ENCODE results near the gene ZSCAN5A. TPM values are rescaled to one million over a fixed set of nuclear protein-coding genes. Genes with fewer than 3 reads are reported as not detected.
A peak's percentile ranks its signal among the peaks of the same experiment; 100 is the strongest.

Gene ZSCAN5A, protein sequence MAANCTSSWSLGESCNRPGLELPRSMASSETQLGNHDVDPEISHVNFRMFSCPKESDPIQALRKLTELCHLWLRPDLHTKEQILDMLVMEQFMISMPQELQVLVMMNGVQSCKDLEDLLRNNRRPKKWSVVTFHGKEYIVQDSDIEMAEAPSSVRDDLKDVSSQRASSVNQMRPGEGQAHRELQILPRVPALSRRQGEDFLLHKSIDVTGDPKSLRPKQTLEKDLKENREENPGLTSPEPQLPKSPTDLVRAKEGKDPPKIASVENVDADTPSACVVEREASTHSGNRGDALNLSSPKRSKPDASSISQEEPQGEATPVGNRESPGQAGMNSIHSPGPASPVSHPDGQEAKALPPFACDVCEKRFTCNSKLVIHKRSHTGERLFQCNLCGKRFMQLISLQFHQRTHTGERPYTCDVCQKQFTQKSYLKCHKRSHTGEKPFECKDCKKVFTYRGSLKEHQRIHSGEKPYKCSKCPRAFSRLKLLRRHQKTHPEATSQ
- 1 to 10 TPM; 4.7 to 7.9 (median 7.1) TPM for total RNA-seq

DNA sequence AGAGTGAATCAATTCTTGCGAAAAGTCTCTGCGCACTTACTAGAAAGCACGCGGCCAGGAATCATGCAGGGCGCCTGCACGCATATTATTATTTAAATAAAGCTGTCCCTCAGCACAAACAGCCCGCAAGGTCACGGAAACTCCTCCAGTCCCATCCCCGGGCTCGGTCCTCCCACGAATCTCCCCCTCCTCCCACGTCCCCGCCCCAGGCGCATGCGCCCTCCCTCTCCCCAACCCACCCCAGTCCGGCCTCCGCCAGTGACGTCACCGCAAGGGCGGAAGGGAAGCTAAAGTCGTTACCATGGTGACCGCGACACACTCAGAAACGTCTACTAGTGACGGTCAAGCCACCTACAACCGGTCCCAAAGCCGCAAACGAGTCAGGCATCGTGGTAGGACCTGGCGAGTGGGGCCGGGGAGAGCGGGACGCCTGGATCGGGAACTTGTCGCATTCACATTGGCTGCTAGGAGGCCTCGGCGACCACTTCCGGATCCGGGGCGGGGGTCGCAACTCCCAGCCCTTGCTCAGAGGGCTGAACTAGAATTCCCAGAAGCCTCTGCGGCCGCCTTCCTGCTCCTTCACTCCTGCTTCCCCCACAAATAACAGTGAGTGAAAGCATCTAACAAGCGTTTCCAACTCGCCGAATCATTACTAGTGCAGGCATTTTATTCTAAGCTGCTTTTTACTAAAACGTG, at the start of gene ZSCAN5A:
Gene ZSCAN5A (minus strand): TSS at position 459 of the 696 bp plus-strand sequence. CDS start 89,793 bp downstream, outside the sequence.
- Histone ChIP-seq H3K9me3 (no peaks in the 10 kb centered on the region), H3K27me3 (no peaks in the 10 kb centered on the region), H3K27ac (peak within 1 kb of the TSS; percentile 97), H3K4me3 (peak within 1 kb of the TSS; percentile 73), H3K4me1 (peaks cover 16% of the 10 kb centered on the region), H3K36me3 (no peaks in the 10 kb centered on the region)
- DNase-seq (ENCODE audit: low spot score in 2 of 2): peak; percentile 98 to 99
- peak in 1 of 2 donors; percentile 51 for TF ChIP-seq POLR2A (IDR thresholded peaks at IDR 0.05)
- no peak for TF ChIP-seq EP300 (IDR thresholded peaks at IDR 0.05)
- peak; percentile 53 to 90 (median 74) for TF ChIP-seq POLR2AphosphoS5 (IDR thresholded peaks at IDR 0.05)
- 0% methylated on average over 27 of the region's 47 CpGs for WGBS

DNA sequence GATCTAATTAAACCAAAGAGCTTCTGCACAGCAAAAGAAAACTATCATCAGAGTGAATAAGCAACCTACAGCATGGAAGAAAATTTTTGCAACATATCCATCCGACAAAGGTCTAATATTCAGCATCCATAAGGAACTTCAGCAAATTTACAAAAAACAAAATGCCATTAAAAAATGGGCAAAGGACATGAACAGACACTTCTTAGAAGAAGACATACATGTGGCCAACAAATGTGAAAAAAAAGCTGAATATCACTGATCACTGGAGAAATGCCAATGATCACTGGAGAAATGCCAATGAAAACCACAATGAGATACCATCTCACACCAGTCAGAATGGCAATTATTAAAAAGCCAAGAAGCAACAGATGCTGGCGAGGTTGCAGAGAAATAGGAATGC, 46.2 kb upstream of the ZSCAN5A start:
- DNase-seq (ENCODE audit: low spot score in 2 of 2): no peak
- no peak overlapping the region for H3K27ac ChIP-seq
- H3K36me3 ChIP-seq: no peaks in the 10 kb centered on the region
- no peak overlapping the region for H3K4me3 ChIP-seq
- no peaks in the 10 kb centered on the region for H3K27me3 ChIP-seq
- no peaks in the 10 kb centered on the region for H3K4me1 ChIP-seq
- H3K9me3 ChIP-seq: peaks cover 23% of the 10 kb centered on the region
- TF ChIP-seq POLR2A (IDR thresholded peaks at IDR 0.05) (no peak), EP300 (IDR thresholded peaks at IDR 0.05) (no peak), POLR2AphosphoS5 (IDR thresholded peaks at IDR 0.05) (no peak)
- TF ChIP-seq, protein P1, sequence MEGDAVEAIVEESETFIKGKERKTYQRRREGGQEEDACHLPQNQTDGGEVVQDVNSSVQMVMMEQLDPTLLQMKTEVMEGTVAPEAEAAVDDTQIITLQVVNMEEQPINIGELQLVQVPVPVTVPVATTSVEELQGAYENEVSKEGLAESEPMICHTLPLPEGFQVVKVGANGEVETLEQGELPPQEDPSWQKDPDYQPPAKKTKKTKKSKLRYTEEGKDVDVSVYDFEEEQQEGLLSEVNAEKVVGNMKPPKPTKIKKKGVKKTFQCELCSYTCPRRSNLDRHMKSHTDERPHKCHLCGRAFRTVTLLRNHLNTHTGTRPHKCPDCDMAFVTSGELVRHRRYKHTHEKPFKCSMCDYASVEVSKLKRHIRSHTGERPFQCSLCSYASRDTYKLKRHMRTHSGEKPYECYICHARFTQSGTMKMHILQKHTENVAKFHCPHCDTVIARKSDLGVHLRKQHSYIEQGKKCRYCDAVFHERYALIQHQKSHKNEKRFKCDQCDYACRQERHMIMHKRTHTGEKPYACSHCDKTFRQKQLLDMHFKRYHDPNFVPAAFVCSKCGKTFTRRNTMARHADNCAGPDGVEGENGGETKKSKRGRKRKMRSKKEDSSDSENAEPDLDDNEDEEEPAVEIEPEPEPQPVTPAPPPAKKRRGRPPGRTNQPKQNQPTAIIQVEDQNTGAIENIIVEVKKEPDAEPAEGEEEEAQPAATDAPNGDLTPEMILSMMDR (IDR thresholded peaks at IDR 0.05): no peak
- 76% methylated on average over 2 of the region's 2 CpGs for whole genome bisulfite sequencing

DNA sequence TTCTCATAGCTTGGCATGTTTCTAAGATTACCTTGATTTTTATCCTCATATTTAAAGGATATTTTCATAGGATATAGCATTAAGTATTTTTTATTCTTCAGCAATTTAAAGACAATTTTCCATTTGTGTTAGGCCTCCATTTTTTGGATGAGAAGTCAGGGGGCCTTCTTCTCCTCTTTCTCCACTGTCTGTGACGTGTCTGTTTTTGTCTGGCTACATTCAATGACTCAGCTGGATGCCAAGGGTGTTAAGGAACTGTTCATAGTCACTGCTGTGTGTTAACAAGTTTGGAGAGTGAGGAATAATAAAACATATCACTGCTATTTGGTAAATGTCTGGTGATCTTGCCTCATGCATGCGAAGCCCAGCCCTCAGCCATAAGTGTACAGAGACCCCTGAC, 42.3 kb upstream of the ZSCAN5A start:
- DNase-seq (ENCODE audit: low spot score in 2 of 2): no peak
- H3K27me3 ChIP-seq: no peaks in the 10 kb centered on the region
- no peaks in the 10 kb centered on the region for H3K4me1 ChIP-seq
- no peak overlapping the region for H3K4me3 ChIP-seq
- 82% methylated on average over 2 of the region's 2 CpGs for WGBS
- no peak for TF ChIP-seq POLR2A (IDR thresholded peaks at IDR 0.05)
- no peak for TF ChIP-seq POLR2AphosphoS5 (IDR thresholded peaks at IDR 0.05)
- TF ChIP-seq, protein P1 (IDR thresholded peaks at IDR 0.05): no peak
- no peak for TF ChIP-seq EP300 (IDR thresholded peaks at IDR 0.05)
- H3K36me3 ChIP-seq: no peaks in the 10 kb centered on the region
- peaks cover 5% of the 10 kb centered on the region for H3K9me3 ChIP-seq
- H3K27ac ChIP-seq: no peak overlapping the region

GRCh38 chr19:56355517-56355916, 40.9 kb upstream of the ZSCAN5A start:
- TF ChIP-seq POLR2A (IDR thresholded peaks at IDR 0.05): no peak
- TF ChIP-seq POLR2AphosphoS5 (IDR thresholded peaks at IDR 0.05): no peak
- TF ChIP-seq EP300 (IDR thresholded peaks at IDR 0.05): no peak
- TF ChIP-seq, protein P1 (IDR thresholded peaks at IDR 0.05): no peak
- Histone ChIP-seq H3K4me1 (no peaks in the 10 kb centered on the region), H3K9me3 (peaks cover under 1% of the 10 kb centered on the region), H3K27ac (no peak overlapping the region), H3K27me3 (no peaks in the 10 kb centered on the region), H3K36me3 (no peaks in the 10 kb centered on the region), H3K4me3 (no peak overlapping the region)
- 79% methylated on average over 1 of the region's 1 CpG for WGBS
- DNase-seq (ENCODE audit: low spot score in 2 of 2): no peak

- DNase-seq (ENCODE audit: low spot score in 2 of 2): no peak
- no peaks in the 10 kb centered on the region for H3K9me3 ChIP-seq
- WGBS: 83% methylated on average over 6 of the region's 6 CpGs
- no peak overlapping the region for H3K4me3 ChIP-seq
- no peak overlapping the region for H3K27ac ChIP-seq
- TF ChIP-seq POLR2A (IDR thresholded peaks at IDR 0.05) (no peak), POLR2AphosphoS5 (IDR thresholded peaks at IDR 0.05) (no peak), EP300 (IDR thresholded peaks at IDR 0.05) (no peak)
- TF ChIP-seq, protein P1 (IDR thresholded peaks at IDR 0.05): no peak
- no peaks in the 10 kb centered on the region for H3K27me3 ChIP-seq
- no peaks in the 10 kb centered on the region for H3K4me1 ChIP-seq
- H3K36me3 ChIP-seq: no peaks in the 10 kb centered on the region
Measured at GRCh38 chr19:56351208-56351607, 36.6 kb upstream of the ZSCAN5A start.
